Keratinocyte (primary cell): ENCODE measurements around the gene SLC39A8. TPM values are rescaled to one million over a fixed set of nuclear protein-coding genes. Genes with fewer than 3 reads are reported as not detected.

Source experiments
- DNase-seq: peaks from one replicate; pipeline ENCODE4 v3.0.0-alpha.2; 2011; ENCODE audit warnings: low read depth, missing footprints, low spot score
- FAIRE-seq: peaks from 2 replicates; lab custom pipeline; 2011; peaks lifted over from hg19 to GRCh38; lab: Jason Lieb, UNC
- H2AFZ ChIP-seq: 2 replicates; pipeline ENCODE4 v1.6.0; 2012; ENCODE audit warnings: low read length, control low read depth, inconsistent platforms; ENCODE audit not compliant: control insufficient read depth
- H3K27ac ChIP-seq: 2 replicates; pipeline ENCODE4 v1.5.1; 2011; ENCODE audit warnings: low read length; ENCODE audit not compliant: control insufficient read depth, insufficient read depth
- H3K27me3 ChIP-seq: 3 replicates; pipeline ENCODE4 v1.6.0; 2011; ENCODE audit warnings: low read length; ENCODE audit not compliant: control insufficient read depth, insufficient read depth; ENCODE audit errors: extremely low read depth
- H3K36me3 ChIP-seq, 2 experiments: 2 replicates in 1 of 2; 3 replicates in 1 of 2; pipeline ENCODE4 v1.5.1; 2011; ENCODE audit warnings: low read length in 2 of 2, mild to moderate bottlenecking in 1 of 2; ENCODE audit not compliant: control insufficient read depth in 2 of 2, insufficient read depth in 2 of 2; ENCODE audit errors: extremely low read depth in 1 of 2
- H3K4me1 ChIP-seq: 3 replicates; pipeline ENCODE4 v1.5.1; 2011; ENCODE audit warnings: low read length; ENCODE audit not compliant: control insufficient read depth, insufficient read depth; ENCODE audit errors: extremely low read depth
- H3K4me2 ChIP-seq: 3 replicates; pipeline ENCODE4 v1.6.0; 2011; ENCODE audit warnings: low read depth, low read length; ENCODE audit not compliant: control insufficient read depth, insufficient read depth; ENCODE audit errors: extremely low read depth
- H3K4me3 ChIP-seq, 3 experiments: fragments of 200-600 bp in 1 of 3; sonication (generic) in 1 of 3; 2 replicates in 2 of 3; 3 replicates in 1 of 3; pipeline ENCODE4 v1.5.1; 2011 to 2016; ENCODE audit warnings: low read length in 3 of 3, mild to moderate bottlenecking in 3 of 3, control low read depth in 2 of 3, inconsistent platforms in 1 of 3, low read depth in 1 of 3, mixed read lengths in 1 of 3, mixed run types in 1 of 3, moderate library complexity in 1 of 3; ENCODE audit not compliant: control insufficient read depth in 2 of 3, insufficient read depth in 2 of 3; ENCODE audit errors: extremely low read depth in 1 of 3
- H3K79me2 ChIP-seq: 2 replicates; pipeline ENCODE4 v1.6.0; 2012; ENCODE audit warnings: low read length; ENCODE audit not compliant: control insufficient read depth, insufficient read depth
- H3K9ac ChIP-seq: 3 replicates; pipeline ENCODE4 v1.6.0; 2011; ENCODE audit warnings: low read length; ENCODE audit not compliant: control insufficient read depth, insufficient read depth; ENCODE audit errors: extremely low read depth
- H3K9me1 ChIP-seq: 3 replicates; pipeline ENCODE4 v1.6.0; 2011; ENCODE audit warnings: low read length; ENCODE audit not compliant: control insufficient read depth, insufficient read depth; ENCODE audit errors: extremely low read depth
- H3K9me3 ChIP-seq: 2 replicates; pipeline ENCODE4 v1.5.1; 2012; ENCODE audit warnings: low read depth, low read length; ENCODE audit not compliant: control insufficient read depth
- H4K20me1 ChIP-seq: 3 replicates; pipeline ENCODE4 v1.6.0; 2011; ENCODE audit warnings: low read length; ENCODE audit not compliant: control insufficient read depth, insufficient read depth; ENCODE audit errors: extremely low read depth
- EZH2 ChIP-seq: IDR thresholded peaks from one replicate; pipeline ENCODE4 v1.6.1; 2012; ENCODE audit warnings: inconsistent platforms, mild to moderate bottlenecking, low read length, moderate library complexity
- dilution Hi-C: fragments of 300-500 bp; cut with MboI; formaldehyde crosslinking; loops from one replicate; pipeline ENCODE4 v1.7.0; 2020; ENCODE audit warnings: low sequenced_read_pairs; ENCODE audit not compliant: extremely low pct_ligation_motif_present
- polyA plus RNA-seq, 5 experiments: library from polyadenylated mRNA; depleted of rRNA in 3 of 5; stranded (reverse) in 3 of 5; stranded (forward) in 1 of 5; unstranded in 1 of 5; fragments of >200 nt; gene quantifications; 1 replicate in 1 of 5; 2 replicates in 3 of 5; 3 replicates in 1 of 5; pipeline versions ENCODE4 v1.2.1 to v1.2.3, GENCODE V29; 2011 to 2012; ENCODE audit warnings: missing spikeins in 2 of 5, low read depth in 1 of 5, low replicate concordance in 1 of 5
- TF ChIP-seq, protein P1 (sequence below), 3 experiments: IDR thresholded peaks in 1 of 3; conservative IDR thresholded peaks in 1 of 3; optimal IDR thresholded peaks in 1 of 3; 2 replicates in 2 of 3; 3 replicates in 1 of 3; pipeline versions ENCODE3 to v1.5.1; 2011; ENCODE audit warnings: low read length in 3 of 3, mild to moderate bottlenecking in 3 of 3, moderate library complexity in 2 of 3, control low read depth in 1 of 3, inconsistent platforms in 1 of 3; ENCODE audit not compliant: insufficient read depth in 2 of 3; ENCODE audit errors: extremely low read depth in 1 of 3

SLC39A8 gene
- polyA plus RNA-seq, 1 donor (not counting 4 experiments of a cell fraction or from before 2014, with no cell fraction given), result 7.5 TPM

DNA sequence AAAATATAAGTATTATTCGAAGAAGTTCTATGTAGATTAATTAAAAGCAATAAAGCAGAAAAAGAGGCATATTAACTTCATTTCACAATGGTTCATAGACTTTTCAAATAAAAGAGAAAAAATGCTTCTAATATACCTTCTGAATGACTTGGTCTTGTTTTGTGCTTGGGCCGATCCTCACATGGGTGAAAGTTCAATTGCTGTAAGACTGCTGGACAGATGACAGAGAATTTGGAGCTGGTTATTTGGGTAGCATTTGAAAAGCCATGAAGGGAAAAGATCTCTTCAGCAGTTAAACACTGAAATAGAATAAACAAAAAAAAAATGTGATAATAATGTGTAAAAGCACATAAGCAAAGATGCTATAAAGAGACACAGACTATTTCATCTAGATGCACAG, 29.8 kb downstream of the SLC39A8 start:
- H3K9me1 ChIP-seq, result no peaks in the 10 kb centered on the region
- no peak overlapping the region for H3K9ac ChIP-seq
- no peaks in the 10 kb centered on the region for H3K27me3 ChIP-seq
- no peak overlapping the region for H2AFZ ChIP-seq
- dilution Hi-C loops, result no loop called here
- no peak overlapping the region for H3K4me2 ChIP-seq
- no peak for FAIRE-seq
- no peaks in the 10 kb centered on the region for H3K4me1 ChIP-seq
- no peaks in the 10 kb centered on the region for H3K9me3 ChIP-seq
- H3K4me3 ChIP-seq, result no peak overlapping the region
- no peaks in the 10 kb centered on the region for H4K20me1 ChIP-seq
- H3K27ac ChIP-seq, result no peak overlapping the region
- TF ChIP-seq, protein P1, sequence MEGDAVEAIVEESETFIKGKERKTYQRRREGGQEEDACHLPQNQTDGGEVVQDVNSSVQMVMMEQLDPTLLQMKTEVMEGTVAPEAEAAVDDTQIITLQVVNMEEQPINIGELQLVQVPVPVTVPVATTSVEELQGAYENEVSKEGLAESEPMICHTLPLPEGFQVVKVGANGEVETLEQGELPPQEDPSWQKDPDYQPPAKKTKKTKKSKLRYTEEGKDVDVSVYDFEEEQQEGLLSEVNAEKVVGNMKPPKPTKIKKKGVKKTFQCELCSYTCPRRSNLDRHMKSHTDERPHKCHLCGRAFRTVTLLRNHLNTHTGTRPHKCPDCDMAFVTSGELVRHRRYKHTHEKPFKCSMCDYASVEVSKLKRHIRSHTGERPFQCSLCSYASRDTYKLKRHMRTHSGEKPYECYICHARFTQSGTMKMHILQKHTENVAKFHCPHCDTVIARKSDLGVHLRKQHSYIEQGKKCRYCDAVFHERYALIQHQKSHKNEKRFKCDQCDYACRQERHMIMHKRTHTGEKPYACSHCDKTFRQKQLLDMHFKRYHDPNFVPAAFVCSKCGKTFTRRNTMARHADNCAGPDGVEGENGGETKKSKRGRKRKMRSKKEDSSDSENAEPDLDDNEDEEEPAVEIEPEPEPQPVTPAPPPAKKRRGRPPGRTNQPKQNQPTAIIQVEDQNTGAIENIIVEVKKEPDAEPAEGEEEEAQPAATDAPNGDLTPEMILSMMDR (optimal IDR thresholded peaks at IDR 0.05 in 1 of 3, IDR thresholded peaks at IDR 0.05 in 1 of 3, conservative IDR thresholded peaks at IDR 0.05 in 1 of 3; ENCODE audit: extremely low read depth in 1 of 3, insufficient read depth in 2 of 3, low read length in 3 of 3), result no peak
- no peak for TF ChIP-seq EZH2
- no peak for DNase-seq
- no peaks in the 10 kb centered on the region for H3K79me2 ChIP-seq
- H3K36me3 ChIP-seq, result no peaks in the 10 kb centered on the region

DNA sequence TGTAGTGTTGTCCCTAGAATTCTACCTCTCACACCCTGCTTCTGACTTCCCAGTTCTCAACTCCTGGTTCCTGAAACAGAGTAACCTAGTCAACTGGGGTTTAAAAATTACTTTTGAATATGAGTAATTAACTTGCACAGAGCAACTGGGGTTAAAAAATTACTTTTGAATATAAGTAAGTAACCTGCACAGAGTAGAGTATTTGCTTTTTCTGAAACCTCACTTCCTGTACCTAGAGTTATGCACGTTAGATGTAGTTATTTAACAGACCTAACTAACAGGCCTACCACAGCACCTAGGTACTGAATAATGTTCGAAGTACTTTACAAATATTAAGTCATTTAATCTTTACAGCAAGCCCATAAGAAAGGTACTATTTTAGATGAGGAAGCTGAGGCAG, 32.9 kb downstream of the SLC39A8 start:
- dilution Hi-C loops, result no loop called here
- Histone ChIP-seq H3K4me1 (peaks cover 4% of the 10 kb centered on the region), H3K4me3 (no peak overlapping the region), H3K36me3 (no peaks in the 10 kb centered on the region), H2AFZ (no peak overlapping the region), H3K79me2 (no peaks in the 10 kb centered on the region), H3K4me2 (no peak overlapping the region), H3K9me3 (no peaks in the 10 kb centered on the region), H3K9ac (no peak overlapping the region), H3K27me3 (no peaks in the 10 kb centered on the region), H3K27ac (no peak overlapping the region), H3K9me1 (no peaks in the 10 kb centered on the region), H4K20me1 (no peaks in the 10 kb centered on the region)
- TF ChIP-seq EZH2, result no peak
- TF ChIP-seq, protein P1 (optimal IDR thresholded peaks at IDR 0.05 in 1 of 3, IDR thresholded peaks at IDR 0.05 in 1 of 3, conservative IDR thresholded peaks at IDR 0.05 in 1 of 3; ENCODE audit: extremely low read depth in 1 of 3, insufficient read depth in 2 of 3, low read length in 3 of 3), result no peak
- no peak for DNase-seq
- FAIRE-seq, result no peak
